ENCODE results near the gene ZCCHC7.
"Not testable (repeated sequence)": the region's sequence is repeated elsewhere in the genome, so short reads cannot be mapped to it uniquely, and the experiment has no call there.

ZCCHC7 gene

DNA sequence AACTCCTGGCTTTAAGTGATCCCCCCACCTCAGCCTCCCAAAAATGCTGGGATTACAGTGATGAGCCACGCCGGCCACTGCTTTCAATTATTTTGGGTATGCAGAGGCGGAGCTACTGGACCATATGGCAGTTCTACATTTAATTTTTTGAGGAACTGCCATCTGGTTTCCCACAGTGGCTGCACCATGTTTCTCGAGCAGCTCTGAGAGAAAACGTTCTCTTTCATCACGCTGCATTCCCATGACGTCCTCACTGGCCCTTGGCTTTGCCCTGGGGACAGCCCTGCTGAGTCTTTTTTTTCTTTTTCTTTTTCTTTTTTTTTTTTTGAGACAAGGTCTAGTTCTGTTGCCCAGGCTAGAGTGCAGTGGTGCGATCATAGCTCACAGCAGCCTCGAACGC is 266.6 kb downstream of the ZCCHC7 start:
- TF ChIP-seq CTCF (conservative IDR thresholded peaks at IDR 0.05; ENCODE audit: control insufficient read depth, insufficient read depth, low read depth, low read length) = no peak
- H3K4me3 ChIP-seq (ENCODE audit: control insufficient read depth, low read depth, low read length) = no peak overlapping the region
- peak; percentile 9 for DNase-seq (ENCODE audit: low read depth)

DNA sequence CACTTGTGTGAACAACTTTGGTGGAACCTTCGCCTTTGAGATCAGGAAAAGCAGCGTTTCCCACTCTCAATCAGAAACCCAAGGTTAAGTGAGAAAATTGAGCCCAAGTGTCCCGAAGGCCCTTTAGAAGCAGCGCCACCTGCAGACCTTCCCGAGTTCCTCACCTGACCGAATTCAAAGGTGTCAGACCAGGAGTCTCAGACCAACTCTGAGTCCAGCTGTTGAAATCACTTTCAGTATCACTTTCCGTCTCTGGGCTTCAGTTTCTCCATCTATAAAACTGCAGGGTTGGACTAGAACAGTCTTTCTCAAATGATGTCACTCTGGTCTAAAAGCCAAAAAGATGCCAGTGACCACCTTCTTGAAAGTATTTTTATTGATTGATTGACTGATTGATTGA is 270.4 kb downstream of the ZCCHC7 start:
- TF ChIP-seq CTCF (conservative IDR thresholded peaks at IDR 0.05; ENCODE audit: control insufficient read depth, insufficient read depth, low read depth, low read length) = peak; percentile 26
- no peak for DNase-seq (ENCODE audit: low read depth)
- H3K4me3 ChIP-seq (ENCODE audit: control insufficient read depth, low read depth, low read length) = no peak overlapping the region

GRCh38 chr9:37392272-37392671 is 271.9 kb downstream of the ZCCHC7 start:
- TF ChIP-seq CTCF (conservative IDR thresholded peaks at IDR 0.05; ENCODE audit: control insufficient read depth, insufficient read depth, low read depth, low read length) = no peak
- no peak overlapping the region for H3K4me3 ChIP-seq (ENCODE audit: control insufficient read depth, low read depth, low read length)
- DNase-seq (ENCODE audit: low read depth) = no peak

- H3K4me3 ChIP-seq (ENCODE audit: control insufficient read depth, low read depth, low read length) = no peak overlapping the region
- DNase-seq (ENCODE audit: low read depth) = no peak
- no peak for TF ChIP-seq CTCF (conservative IDR thresholded peaks at IDR 0.05; ENCODE audit: control insufficient read depth, insufficient read depth, low read depth, low read length)
Measured at GRCh38 chr9:37395229-37395628, 274.9 kb downstream of the ZCCHC7 start.

DNA sequence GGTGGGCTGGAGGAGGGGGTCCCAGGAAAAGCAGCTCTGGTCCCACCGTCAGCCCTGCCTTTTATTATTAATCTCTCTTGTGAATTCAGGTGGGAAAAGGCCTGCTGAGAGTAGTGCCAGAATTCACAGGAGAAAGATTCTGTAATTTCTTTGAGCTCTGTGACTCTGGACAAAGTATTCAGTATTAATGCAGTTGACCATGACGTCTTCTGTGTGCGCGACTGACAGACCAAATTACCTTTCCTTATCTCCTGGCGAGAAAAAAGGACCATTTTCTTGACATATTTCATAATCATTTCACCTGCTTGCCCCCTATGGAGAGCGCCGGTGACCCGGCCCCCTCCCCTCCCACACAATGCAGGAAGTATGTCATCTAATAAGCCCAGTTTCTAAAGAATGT is 275.3 kb downstream of the ZCCHC7 start:
- no peak for DNase-seq (ENCODE audit: low read depth)
- TF ChIP-seq CTCF (conservative IDR thresholded peaks at IDR 0.05; ENCODE audit: control insufficient read depth, insufficient read depth, low read depth, low read length) = no peak
- no peak overlapping the region for H3K4me3 ChIP-seq (ENCODE audit: control insufficient read depth, low read depth, low read length)

DNA sequence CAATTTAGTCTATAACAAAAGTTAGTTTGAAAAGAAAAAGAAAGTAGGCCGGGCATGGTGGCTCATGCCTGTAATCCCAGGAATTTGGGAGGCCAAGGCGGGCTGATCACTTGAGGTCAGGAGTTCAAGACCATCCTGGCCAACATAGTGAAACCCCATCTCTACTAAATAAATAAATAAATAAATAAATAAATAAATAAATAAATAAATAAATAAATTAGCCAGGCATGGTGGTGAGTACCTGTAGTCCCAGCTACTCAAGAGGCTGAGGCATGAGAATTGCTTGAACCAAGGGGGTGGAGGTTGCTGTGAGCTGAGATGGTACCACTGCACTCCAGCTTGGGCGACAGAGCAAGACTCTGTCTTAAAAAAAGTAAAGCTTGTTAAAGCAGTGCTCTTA is 277.6 kb downstream of the ZCCHC7 start:
- H3K4me3 ChIP-seq (ENCODE audit: control insufficient read depth, low read depth, low read length); DNase-seq (ENCODE audit: low read depth): not testable (repeated sequence)

- H3K4me3 ChIP-seq (ENCODE audit: control insufficient read depth, low read depth, low read length) = no peak overlapping the region
- no peak for TF ChIP-seq CTCF (conservative IDR thresholded peaks at IDR 0.05; ENCODE audit: control insufficient read depth, insufficient read depth, low read depth, low read length)
- no peak for DNase-seq (ENCODE audit: low read depth)
Measured at GRCh38 chr9:37398464-37399025, 278.2 kb downstream of the ZCCHC7 start.

All from fibroblast of mammary gland (primary cell).